GM12875 (cell line): Measurements from ENCODE around the gene ITGA1.

Experiments used
- H3K4me3 ChIP-seq: one replicate; pipeline ENCODE4 v1.5.1; 2011; ENCODE audit warnings: low read depth, low read length, control low read depth
- TF ChIP-seq, protein P1 (sequence below): IDR thresholded peaks from 2 replicates; pipeline ENCODE4 v1.5.1; 2011; ENCODE audit warnings: low read depth, mild to moderate bottlenecking, control low read depth, inconsistent platforms, low read length, moderate library complexity, borderline replicate concordance; ENCODE audit not compliant: insufficient read depth

ITGA1 gene

DNA sequence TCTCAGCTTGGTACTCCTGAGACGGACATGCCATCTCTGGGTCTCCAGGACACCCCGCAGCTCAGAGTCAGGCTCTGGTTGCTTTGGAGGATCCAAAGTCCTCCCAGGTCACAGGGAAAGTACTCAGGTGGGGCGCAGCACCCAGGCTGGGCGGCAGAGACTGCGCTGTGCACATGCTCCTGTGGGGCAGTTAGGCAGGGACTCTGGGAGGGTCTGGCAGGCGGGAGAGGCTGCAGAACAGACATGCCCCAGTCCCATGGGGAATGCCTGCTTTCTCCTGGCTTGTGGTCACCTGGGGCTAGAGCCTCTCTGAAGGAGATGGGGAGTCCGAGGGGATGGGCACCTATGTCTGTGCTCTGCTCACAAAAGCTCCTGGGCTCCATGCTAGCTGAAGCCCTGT lies 156.1 kb downstream of the ITGA1 start:
- no peak overlapping the region for H3K4me3 ChIP-seq
- TF ChIP-seq, protein P1, sequence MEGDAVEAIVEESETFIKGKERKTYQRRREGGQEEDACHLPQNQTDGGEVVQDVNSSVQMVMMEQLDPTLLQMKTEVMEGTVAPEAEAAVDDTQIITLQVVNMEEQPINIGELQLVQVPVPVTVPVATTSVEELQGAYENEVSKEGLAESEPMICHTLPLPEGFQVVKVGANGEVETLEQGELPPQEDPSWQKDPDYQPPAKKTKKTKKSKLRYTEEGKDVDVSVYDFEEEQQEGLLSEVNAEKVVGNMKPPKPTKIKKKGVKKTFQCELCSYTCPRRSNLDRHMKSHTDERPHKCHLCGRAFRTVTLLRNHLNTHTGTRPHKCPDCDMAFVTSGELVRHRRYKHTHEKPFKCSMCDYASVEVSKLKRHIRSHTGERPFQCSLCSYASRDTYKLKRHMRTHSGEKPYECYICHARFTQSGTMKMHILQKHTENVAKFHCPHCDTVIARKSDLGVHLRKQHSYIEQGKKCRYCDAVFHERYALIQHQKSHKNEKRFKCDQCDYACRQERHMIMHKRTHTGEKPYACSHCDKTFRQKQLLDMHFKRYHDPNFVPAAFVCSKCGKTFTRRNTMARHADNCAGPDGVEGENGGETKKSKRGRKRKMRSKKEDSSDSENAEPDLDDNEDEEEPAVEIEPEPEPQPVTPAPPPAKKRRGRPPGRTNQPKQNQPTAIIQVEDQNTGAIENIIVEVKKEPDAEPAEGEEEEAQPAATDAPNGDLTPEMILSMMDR = no peak

DNA sequence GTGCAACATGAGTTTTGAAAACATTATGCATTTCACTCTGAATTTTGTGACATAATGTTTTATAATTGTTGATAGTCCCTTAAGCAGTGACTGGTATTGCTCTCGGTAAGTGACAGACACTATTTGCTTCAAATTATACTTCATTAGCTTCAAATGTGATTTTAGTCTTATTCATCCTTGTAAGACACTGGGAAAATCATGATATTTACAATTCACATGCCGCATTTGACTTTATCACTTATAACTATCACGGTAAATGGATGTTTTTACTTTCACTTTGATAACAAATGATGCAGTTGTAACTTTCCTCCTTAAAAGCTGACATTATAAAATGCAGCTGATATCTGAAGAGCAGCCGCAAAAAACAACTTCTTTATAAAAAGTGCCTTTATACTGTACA lies 157.3 kb downstream of the ITGA1 start:
- TF ChIP-seq, protein P1 = no peak
- H3K4me3 ChIP-seq = peak overlapping the region; percentile 5

DNA sequence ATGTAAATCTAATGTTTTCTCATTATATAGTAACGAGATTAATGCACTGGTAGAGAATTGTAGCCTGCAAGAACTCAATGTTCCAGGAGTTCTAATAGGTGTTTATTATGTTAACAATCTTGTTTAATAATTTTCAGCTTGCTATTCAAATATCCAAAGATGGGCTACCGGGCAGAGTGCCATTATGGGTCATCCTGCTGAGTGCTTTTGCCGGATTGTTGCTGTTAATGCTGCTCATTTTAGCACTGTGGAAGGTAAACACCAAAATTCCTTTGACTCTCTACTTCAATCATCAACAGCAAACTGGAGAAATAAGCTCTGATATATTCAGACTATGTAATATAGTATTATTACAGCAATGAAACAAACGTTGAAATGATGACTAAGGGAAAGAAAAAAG lies 159.5 kb downstream of the ITGA1 start:
- TF ChIP-seq, protein P1 = no peak
- H3K4me3 ChIP-seq = no peak overlapping the region

DNA sequence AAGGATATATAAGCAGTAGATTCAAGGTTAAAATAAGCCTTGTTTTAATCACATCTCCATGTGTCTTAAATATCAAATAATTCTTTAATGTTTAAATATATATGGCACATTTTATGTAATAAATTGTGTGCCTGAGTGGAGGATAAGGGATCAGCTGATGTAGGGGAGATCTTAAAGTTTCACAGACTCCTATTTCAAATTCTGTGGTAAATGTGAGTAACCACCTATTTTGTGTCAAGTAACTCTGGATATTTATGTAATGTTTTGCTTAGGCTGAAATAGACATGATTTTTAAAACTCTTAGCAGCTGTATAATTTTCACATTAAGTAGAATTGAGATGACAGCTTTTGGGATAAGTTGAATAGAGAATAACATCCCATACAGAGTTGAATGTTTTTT lies 160.1 kb downstream of the ITGA1 start:
- H3K4me3 ChIP-seq = no peak overlapping the region
- TF ChIP-seq, protein P1 = no peak

DNA sequence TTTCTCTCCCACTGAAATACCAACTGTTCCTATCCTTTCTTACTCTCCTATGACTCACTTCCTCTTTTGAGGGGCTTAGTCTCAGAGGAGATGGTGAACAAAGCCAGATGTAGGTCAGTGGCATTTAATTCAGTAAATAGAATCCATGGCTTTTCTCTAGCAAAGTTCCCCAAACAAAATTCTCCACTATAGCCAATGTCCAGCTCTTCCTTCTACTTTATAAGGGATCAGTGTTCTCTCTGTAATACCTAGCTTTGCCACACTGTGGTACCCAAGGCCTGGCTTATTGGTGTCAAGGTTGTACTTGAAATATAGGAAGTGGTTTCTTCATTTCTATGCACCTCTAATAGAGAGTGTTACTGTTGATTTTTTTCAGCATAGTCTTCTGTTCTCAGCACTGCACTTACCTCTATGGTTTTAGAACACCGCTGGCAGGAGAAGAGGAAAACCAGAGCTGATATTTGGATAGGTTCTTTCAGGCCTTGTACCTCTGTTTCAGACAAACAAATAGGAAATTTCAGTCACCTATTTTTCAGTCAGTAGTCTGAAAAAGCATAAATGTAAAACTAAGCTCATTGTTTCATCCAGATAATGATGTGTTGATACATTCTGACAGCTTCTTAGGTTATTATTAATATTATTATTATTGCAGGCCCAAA lies 160.8 kb downstream of the ITGA1 start:
- TF ChIP-seq, protein P1 = peak; percentile 56
- H3K4me3 ChIP-seq = no peak overlapping the region

DNA sequence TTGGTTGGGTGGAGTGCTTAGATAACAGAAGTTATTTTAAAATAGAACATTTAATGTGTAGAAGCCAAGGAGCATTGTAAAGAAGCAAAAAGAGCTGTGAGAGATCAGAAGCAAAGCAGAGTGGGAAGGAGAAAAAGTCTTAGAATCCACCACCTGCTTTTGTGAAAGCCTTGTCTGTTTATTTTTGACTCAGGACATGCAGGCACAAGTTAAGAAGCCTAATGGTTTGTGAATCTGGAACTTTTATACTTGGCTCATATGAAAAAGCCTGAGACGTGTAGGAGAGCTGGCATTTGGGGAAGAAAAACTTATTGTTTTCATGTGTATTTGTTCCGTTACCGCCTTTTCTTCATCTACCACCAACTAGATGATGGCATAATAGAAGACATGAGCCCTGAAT lies 163.0 kb downstream of the ITGA1 start:
- no peak overlapping the region for H3K4me3 ChIP-seq
- TF ChIP-seq, protein P1 = no peak

DNA sequence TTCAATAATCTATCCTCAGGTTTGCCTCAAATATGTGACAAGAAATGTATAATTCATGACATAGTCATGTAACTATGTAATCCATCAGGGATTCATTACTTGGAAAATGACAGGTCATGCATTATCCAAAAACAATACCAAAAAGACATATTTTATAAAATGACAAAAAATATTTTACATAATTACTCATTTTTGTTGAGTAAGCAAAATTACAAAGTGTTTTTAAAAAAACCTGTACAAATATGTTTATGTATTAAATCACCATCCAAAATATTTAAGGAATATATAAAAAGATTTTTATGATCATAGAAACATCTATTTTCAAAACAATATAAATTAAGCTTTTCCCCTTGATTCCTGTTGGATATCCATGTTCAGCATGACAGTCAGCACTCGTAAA lies 164.8 kb downstream of the ITGA1 start:
- TF ChIP-seq, protein P1 = no peak
- H3K4me3 ChIP-seq = no peak overlapping the region
